Parathyroid adenoma (tissue), 2 donors: ENCODE measurements around the gene CORO7.

Experiments used
- H2AFZ ChIP-seq: fragments of 300-600 bp; sonication (generic); one replicate; pipeline ENCODE4 v1.7.0; 2017; ENCODE audit warnings: antibody characterized with exemption, mild to moderate bottlenecking
- H3K27ac ChIP-seq: fragments of 300-600 bp; sonication (generic); one replicate; pipeline ENCODE4 v1.7.0; 2017
- H3K27me3 ChIP-seq: fragments of 300-600 bp; sonication (generic); one replicate; pipeline ENCODE4 v1.7.0; 2017; ENCODE audit warnings: low read length; ENCODE audit not compliant: control insufficient read depth, insufficient read depth
- H3K36me3 ChIP-seq: fragments of 300-600 bp; sonication (generic); one replicate; pipeline ENCODE4 v1.7.0; 2017; ENCODE audit warnings: low read length; ENCODE audit not compliant: control insufficient read depth, insufficient read depth
- H3K4me1 ChIP-seq: fragments of 300-600 bp; sonication (generic); one replicate; pipeline ENCODE4 v1.7.0; 2017; ENCODE audit warnings: control low read depth
- H3K4me2 ChIP-seq: fragments of 300-600 bp; sonication (generic); one replicate; pipeline ENCODE4 v1.7.0; 2017; ENCODE audit warnings: low read length
- H3K4me3 ChIP-seq: fragments of 300-600 bp; sonication (generic); one replicate; pipeline ENCODE4 v1.7.0; 2017; ENCODE audit warnings: low read depth, low read length
- H3K79me2 ChIP-seq: fragments of 300-600 bp; sonication (generic); one replicate; pipeline ENCODE4 v1.7.0; 2017; ENCODE audit warnings: control low read depth
- H3K9ac ChIP-seq: fragments of 300-600 bp; sonication (generic); one replicate; pipeline ENCODE4 v1.7.0; 2017; ENCODE audit warnings: mild to moderate bottlenecking
- H3K9me3 ChIP-seq: fragments of 300-600 bp; sonication (generic); one replicate; pipeline ENCODE4 v1.7.0; 2017; ENCODE audit warnings: low read length; ENCODE audit not compliant: control insufficient read depth
- TF ChIP-seq, protein P1 (sequence below): fragments of 300-600 bp; sonication (generic); IDR thresholded peaks from one replicate; pipeline ENCODE4 v1.7.0; 2017; ENCODE audit warnings: antibody characterized with exemption, mild to moderate bottlenecking
- donor health status: primary hyperparathyroidism.

The CORO7 gene

DNA sequence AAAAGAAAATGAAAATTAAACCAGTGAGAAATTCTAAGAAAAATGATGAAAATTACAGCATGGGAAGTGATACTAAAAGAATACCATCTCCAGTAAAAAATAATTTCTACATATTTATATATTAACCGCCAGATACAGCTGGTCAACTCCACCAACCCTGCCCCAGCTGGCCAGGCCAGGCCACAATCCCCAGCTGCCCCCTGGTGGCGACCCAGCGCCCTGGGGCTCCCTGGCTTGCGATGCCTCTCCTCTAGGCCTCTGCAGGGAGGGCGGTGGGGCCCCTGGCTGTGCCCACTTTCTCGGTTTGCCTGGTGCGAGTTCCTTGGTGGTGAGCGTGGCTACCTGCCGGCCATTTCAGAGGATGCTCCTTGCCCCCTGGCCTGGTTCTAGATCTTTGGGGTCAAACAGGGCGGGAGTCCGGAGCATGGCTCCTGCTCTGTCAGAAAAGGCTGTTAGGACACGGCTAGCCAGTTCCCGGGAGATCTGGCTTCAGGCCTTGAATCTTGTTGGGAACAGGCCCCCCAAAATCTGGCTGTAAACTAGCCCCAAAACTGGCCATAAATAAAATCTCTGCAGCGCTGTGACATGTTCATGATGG lies 86.0 kb downstream of the CORO7 start:
- no peak overlapping the region for H3K9ac ChIP-seq
- H3K36me3 ChIP-seq: no peaks in the 10 kb centered on the region
- no peak overlapping the region for H3K4me3 ChIP-seq
- no peak overlapping the region for H2AFZ ChIP-seq
- H3K4me1 ChIP-seq: peaks cover 25% of the 10 kb centered on the region
- no peaks in the 10 kb centered on the region for H3K9me3 ChIP-seq
- peaks cover 48% of the 10 kb centered on the region for H3K79me2 ChIP-seq
- H3K4me2 ChIP-seq: no peak overlapping the region
- no peaks in the 10 kb centered on the region for H3K27me3 ChIP-seq
- no peak overlapping the region for H3K27ac ChIP-seq
- TF ChIP-seq, protein P1, sequence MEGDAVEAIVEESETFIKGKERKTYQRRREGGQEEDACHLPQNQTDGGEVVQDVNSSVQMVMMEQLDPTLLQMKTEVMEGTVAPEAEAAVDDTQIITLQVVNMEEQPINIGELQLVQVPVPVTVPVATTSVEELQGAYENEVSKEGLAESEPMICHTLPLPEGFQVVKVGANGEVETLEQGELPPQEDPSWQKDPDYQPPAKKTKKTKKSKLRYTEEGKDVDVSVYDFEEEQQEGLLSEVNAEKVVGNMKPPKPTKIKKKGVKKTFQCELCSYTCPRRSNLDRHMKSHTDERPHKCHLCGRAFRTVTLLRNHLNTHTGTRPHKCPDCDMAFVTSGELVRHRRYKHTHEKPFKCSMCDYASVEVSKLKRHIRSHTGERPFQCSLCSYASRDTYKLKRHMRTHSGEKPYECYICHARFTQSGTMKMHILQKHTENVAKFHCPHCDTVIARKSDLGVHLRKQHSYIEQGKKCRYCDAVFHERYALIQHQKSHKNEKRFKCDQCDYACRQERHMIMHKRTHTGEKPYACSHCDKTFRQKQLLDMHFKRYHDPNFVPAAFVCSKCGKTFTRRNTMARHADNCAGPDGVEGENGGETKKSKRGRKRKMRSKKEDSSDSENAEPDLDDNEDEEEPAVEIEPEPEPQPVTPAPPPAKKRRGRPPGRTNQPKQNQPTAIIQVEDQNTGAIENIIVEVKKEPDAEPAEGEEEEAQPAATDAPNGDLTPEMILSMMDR: peak; percentile 98

GRCh38 chr16:4328782-4329775 lies 87.3 kb downstream of the CORO7 start:
- Histone ChIP-seq H3K4me3 (peak overlapping the region; percentile 39), H3K27ac (peak overlapping the region; percentile 90), H3K4me2 (peak overlapping the region; percentile 51), H3K27me3 (no peaks in the 10 kb centered on the region), H3K9me3 (no peaks in the 10 kb centered on the region), H3K4me1 (peaks cover 32% of the 10 kb centered on the region), H3K79me2 (peaks cover 57% of the 10 kb centered on the region), H3K9ac (no peak overlapping the region), H3K36me3 (no peaks in the 10 kb centered on the region), H2AFZ (peak overlapping the region; percentile 78)
- TF ChIP-seq, protein P1: no peak

DNA sequence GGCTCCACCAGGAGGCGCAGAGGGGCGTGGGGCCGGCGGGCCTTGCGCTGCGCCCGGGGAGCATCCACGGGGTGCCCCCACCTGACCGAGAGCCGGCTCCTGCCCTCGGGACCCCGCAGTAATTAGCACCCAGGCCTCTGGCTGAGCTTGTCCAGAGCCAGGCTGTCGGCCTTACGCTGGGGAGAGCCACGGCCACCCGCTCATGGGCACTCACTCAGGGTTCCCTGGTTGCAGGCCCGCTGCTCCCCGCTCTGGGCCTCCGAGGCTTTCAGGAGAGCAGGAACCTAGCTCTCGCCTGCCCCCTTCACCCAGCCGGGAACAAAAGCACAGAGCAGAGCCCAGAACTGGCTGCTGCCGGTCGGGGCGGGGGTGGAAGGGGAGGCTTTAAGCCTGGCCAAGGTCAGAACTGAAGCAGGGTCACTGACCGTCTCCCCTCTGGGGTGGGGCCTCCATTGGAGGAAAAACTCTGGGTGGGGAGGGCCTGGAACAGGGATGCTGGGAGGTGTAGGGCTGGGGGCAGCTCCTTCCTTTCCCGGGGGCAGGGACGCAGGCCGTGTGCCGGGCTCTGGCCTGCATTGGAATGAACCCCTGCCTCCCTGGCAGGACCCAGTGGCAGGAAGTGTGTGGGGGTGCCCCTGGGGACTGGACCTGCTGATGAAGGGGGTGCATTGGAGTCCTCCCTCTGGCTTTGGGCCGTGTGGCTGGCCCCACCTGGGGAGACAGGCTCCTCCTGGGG lies 88.2 kb downstream of the CORO7 start:
- TF ChIP-seq, protein P1: peak; percentile 82
- Histone ChIP-seq H3K27ac (peak overlapping the region; percentile 90), H3K4me3 (peak overlapping the region; percentile 39), H3K9ac (peak overlapping the region; percentile 16), H3K4me2 (peak overlapping the region; percentile 51), H3K9me3 (no peaks in the 10 kb centered on the region), H2AFZ (peak overlapping the region; percentile 78), H3K36me3 (no peaks in the 10 kb centered on the region), H3K4me1 (peaks cover 40% of the 10 kb centered on the region), H3K27me3 (no peaks in the 10 kb centered on the region), H3K79me2 (peaks cover 62% of the 10 kb centered on the region)

DNA sequence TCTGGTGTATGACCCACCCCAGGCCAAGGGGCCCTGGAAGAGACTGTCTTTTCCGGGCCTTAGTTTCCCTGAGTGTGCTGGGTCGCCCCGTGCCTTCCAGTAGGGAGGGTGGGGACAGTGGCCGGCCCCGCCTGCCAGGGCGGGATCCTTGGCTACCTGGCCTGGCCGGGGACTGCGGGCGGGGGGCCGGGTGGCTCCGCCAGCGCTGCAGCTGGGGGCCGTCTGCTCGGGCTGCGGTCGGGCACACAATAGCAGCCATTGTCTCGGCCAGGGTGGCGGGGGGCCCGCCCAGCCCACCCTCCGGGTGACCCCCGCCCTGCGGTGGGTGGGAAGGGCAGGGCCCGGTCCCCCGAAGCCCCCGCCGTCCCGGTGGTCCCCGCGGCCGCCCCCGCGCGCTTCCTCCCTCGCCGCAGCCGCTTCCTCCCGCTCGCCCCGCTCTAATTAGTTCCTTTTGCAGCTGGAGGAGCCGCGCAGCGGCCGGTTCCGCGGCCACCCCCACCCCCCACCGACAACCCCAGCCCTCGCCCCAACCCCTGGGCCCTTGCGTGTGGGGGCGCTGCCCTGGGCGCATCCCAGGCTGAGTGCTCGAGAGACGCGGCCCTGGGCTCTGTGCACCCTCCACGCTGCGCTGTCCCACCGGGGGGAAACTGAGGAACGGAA lies 88.9 kb downstream of the CORO7 start:
- Histone ChIP-seq H3K9me3 (no peaks in the 10 kb centered on the region), H3K79me2 (peaks cover 61% of the 10 kb centered on the region), H3K27me3 (no peaks in the 10 kb centered on the region), H3K36me3 (no peaks in the 10 kb centered on the region), H3K4me2 (peak overlapping the region; percentile 51), H3K4me1 (peaks cover 47% of the 10 kb centered on the region), H3K9ac (peak overlapping the region; percentile 16), H3K27ac (peak overlapping the region; percentile 90), H3K4me3 (peak overlapping the region; percentile 39), H2AFZ (peak overlapping the region; percentile 78)
- TF ChIP-seq, protein P1: no peak
